A549 treated with RU486 at 1 μM for 4 hours (cell line): ENCODE measurements around the gene CREBZF. TPM values are rescaled to one million over a fixed set of nuclear protein-coding genes. Genes with fewer than 3 reads are reported as not detected.

Source experiments
- total RNA-seq: library from RNA; stranded (reverse); fragments of 200-300 nt; extraction: Qiagen RNA extraction; gene quantifications from 5 replicates; pipeline ENCODE4 v1.2.3, GENCODE V29; 2022; ENCODE audit warnings: low read depth

The CREBZF gene, protein sequence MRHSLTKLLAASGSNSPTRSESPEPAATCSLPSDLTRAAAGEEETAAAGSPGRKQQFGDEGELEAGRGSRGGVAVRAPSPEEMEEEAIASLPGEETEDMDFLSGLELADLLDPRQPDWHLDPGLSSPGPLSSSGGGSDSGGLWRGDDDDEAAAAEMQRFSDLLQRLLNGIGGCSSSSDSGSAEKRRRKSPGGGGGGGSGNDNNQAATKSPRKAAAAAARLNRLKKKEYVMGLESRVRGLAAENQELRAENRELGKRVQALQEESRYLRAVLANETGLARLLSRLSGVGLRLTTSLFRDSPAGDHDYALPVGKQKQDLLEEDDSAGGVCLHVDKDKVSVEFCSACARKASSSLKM
- total RNA-seq: 15.3 to 33.0 TPM (median 32.6 TPM) in 5 replicates

GRCh38 chr11:85664615-85665481 is at the start of gene CREBZF:
Gene CREBZF, minus strand, starts transcription at chr11:85665129. Its CDS starts 254 bp downstream, at chr11:85664875.

GRCh38 chr11:85685820-85686459 is 21.0 kb upstream of the CREBZF start, which contains the start of gene CCDC89:
Gene CCDC89, minus strand, starts transcription at chr11:85686195. Its CDS starts 65 bp downstream, at chr11:85686130.

GRCh38 chr11:85647604-85648299 is 17.2 kb downstream of the CREBZF start, which contains the start of gene TMEM126A:
Gene TMEM126A, plus strand, starts transcription at chr11:85647967. Its CDS starts 2,289 bp downstream, at chr11:85650256.

DNA sequence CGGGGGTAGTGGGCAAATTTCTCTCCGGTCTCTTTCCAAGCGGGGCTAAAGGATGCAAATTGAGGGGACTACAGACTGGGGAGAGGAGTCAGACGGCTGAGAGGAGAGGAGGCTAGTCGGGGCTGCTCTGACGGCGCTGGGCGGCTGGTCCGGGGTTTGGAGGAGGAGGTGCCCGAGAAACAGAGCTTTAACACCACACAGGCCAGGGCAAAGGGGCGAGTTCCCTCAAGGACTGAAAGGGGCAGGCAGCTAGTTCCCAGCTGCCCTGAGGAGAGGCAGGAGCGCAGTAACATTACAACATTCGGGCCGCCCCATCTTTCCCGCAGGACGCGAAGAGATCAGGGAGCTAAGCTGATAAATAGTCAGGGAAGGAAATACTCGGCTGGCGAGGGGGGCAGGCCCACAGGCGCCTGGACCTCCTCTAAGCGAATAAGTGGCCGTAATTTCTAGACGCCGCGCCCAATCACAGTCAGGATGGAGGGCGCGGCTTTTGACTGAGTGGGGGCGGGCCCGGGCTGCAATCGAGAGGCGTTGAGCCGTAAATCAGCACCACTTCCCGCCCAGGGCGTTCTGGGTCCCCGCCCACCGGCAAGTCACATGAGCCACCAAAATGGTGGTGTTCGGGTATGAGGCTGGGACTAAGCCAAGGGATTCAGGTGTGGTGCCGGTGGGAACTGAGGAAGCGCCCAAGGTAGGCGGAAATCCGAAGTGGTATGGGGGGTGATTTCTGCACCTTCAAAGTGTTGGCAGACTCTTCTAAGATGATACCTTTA is 36.7 kb downstream of the CREBZF start, which contains the start of gene TMEM126B:
TMEM126B (plus strand) TSS at position 596 of the 773 bp plus-strand sequence; CDS start at position 611, 15 bp downstream.

GRCh38 chr11:85627332-85627997 is 37.5 kb downstream of the CREBZF start, which contains the start of gene DLG2:
Gene DLG2, minus strand, starts transcription at chr11:85627344.

Other genes with a start within 250 kb of the CREBZF start
- gene DLG2, start 37.8 kb downstream of the CREBZF start, total RNA-seq: 0.18 to 0.41 TPM (median 0.32 TPM) in 4 of 5 replicates, not detected in the other
- gene TMEM126B, start 36.5 kb downstream of the CREBZF start, total RNA-seq: 45.5 to 72.2 TPM (median 56.1 TPM) in 5 replicates
- gene TMEM126A, start 17.2 kb downstream of the CREBZF start, total RNA-seq: 41.4 to 57.8 TPM (median 56.3 TPM) in 5 replicates
- gene CCDC89, start 21.1 kb upstream of the CREBZF start, total RNA-seq: not detected in 5 replicates
- gene SYTL2, start 146.0 kb upstream of the CREBZF start, total RNA-seq: 13.1 to 30.4 TPM (median 15.4 TPM) in 5 replicates
- not detected in 5 replicates for gene CCDC83, start 190.3 kb upstream of the CREBZF start, total RNA-seq